ENCODE measurements around the gene INCA1. TPM values are rescaled to one million over a fixed set of nuclear protein-coding genes. Genes with fewer than 3 reads are reported as not detected.

The INCA1 gene
- total RNA-seq, 6 donors from 2014 or later: 1.4 to 32.5 (median 3.1) TPM

DNA sequence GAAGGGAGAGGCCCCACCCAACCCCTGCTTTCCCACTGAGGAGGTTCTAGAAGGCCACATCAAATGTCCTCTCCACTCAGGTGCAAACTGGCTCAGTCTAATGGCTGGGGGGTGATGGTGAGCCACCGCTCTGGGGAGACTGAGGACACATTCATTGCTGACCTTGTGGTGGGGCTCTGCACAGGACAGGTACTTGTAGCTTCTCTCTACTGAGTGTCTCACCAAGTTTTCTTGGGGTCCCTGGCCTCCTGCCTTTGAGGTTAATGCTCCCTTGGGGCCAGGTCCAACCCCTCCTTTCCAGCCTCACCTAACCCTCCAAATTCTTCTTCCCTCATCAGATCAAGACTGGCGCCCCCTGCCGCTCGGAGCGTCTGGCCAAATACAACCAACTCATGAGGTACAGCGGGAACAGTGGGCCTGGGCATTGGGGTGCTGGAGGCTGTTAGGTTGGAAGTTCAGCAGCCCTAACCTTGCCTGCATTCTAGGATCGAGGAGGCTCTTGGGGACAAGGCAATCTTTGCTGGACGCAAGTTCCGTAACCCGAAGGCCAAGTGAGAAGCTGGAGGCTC, 40.7 kb downstream of the INCA1 start:
- no peaks in the 10 kb centered on the region for H3K4me1 ChIP-seq
- TF ChIP-seq, protein P1, sequence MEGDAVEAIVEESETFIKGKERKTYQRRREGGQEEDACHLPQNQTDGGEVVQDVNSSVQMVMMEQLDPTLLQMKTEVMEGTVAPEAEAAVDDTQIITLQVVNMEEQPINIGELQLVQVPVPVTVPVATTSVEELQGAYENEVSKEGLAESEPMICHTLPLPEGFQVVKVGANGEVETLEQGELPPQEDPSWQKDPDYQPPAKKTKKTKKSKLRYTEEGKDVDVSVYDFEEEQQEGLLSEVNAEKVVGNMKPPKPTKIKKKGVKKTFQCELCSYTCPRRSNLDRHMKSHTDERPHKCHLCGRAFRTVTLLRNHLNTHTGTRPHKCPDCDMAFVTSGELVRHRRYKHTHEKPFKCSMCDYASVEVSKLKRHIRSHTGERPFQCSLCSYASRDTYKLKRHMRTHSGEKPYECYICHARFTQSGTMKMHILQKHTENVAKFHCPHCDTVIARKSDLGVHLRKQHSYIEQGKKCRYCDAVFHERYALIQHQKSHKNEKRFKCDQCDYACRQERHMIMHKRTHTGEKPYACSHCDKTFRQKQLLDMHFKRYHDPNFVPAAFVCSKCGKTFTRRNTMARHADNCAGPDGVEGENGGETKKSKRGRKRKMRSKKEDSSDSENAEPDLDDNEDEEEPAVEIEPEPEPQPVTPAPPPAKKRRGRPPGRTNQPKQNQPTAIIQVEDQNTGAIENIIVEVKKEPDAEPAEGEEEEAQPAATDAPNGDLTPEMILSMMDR (IDR thresholded peaks at IDR 0.05): peak in 1 of 6 experiments; percentile 6
- no peak for TF ChIP-seq POLR2AphosphoS5 (IDR thresholded peaks at IDR 0.05)
- no peaks in the 10 kb centered on the region for H3K9me3 ChIP-seq
- peaks cover 9 to 34% (median 28%) of the 10 kb centered on the region in 4 donors for H3K36me3 ChIP-seq
- H3K4me3 ChIP-seq: no peak overlapping the region
- ATAC-seq (ENCODE audit: low FRiP score in 2 of 2) (no peak), DNase-seq (peak in 1 of 2 donors; percentile 83)
- no peak overlapping the region for H3K27ac ChIP-seq
- WGBS, 2 donors: 71 to 79% methylated on average over 5 to 10 of the region's 10 CpGs
- H3K27me3 ChIP-seq: no peaks in the 10 kb centered on the region

DNA sequence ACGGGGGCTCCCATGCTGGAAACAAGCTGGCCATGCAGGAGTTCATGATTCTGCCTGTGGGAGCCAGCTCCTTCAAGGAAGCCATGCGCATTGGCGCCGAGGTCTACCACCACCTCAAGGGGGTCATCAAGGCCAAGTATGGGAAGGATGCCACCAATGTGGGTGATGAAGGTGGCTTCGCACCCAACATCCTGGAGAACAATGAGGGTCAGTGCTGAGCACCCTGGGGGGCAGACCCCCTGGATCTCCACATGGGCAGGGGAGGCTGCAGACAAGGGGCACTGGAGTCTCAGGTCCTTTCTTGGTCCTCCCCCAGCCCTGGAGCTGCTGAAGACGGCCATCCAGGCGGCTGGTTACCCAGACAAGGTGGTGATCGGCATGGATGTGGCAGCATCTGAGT, 42.2 kb downstream of the INCA1 start:
- Histone ChIP-seq H3K4me3 (no peak overlapping the region), H3K27ac (no peak overlapping the region), H3K9me3 (no peaks in the 10 kb centered on the region), H3K27me3 (no peaks in the 10 kb centered on the region), H3K36me3 (peaks cover 9 to 22% (median 16%) of the 10 kb centered on the region in 4 donors), H3K4me1 (peaks cover 8 to 14% (median 13%) of the 10 kb centered on the region in 4 donors)
- WGBS, 2 donors: 86 to 96% methylated on average over 1 to 8 of the region's 8 CpGs
- DNase-seq (no peak), ATAC-seq (ENCODE audit: low FRiP score in 2 of 2) (no peak)
- TF ChIP-seq EP300 (IDR thresholded peaks at IDR 0.05) (no peak), POLR2A (IDR thresholded peaks at IDR 0.05) (no peak), POLR2AphosphoS5 (IDR thresholded peaks at IDR 0.05) (no peak)
- TF ChIP-seq, protein P1 (IDR thresholded peaks at IDR 0.05): no peak

DNA sequence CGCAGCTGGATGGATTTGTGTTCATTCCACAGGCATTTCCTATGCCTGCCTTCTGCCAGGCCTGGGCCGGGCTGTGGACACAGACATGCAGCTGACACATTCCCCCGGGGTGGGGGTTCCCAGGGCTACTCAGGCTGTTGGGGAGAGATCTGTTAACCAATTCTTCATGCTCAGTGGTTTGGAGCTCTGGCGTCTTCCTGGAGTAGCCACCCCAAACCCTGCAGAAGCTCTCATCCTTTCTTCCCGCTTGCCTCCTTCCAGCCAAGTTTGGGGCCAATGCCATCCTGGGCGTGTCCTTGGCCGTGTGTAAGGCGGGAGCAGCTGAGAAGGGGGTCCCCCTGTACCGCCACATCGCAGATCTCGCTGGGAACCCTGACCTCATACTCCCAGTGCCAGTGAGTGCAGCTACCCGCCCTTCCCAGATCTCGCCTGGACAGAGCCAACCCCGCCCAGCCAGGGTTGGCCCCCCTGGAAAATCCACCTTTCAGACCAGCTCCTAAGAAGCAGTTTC, 43.8 kb downstream of the INCA1 start:
- DNase-seq (no peak), ATAC-seq (ENCODE audit: low FRiP score in 2 of 2) (no peak)
- H3K27me3 ChIP-seq: no peaks in the 10 kb centered on the region
- WGBS, 2 donors: 67 to 81% methylated on average over 3 to 13 of the region's 14 CpGs
- H3K27ac ChIP-seq: peak overlapping the region in 2 of 4 donors; percentile 19 to 35
- H3K4me3 ChIP-seq: no peak overlapping the region
- H3K9me3 ChIP-seq: no peaks in the 10 kb centered on the region
- peaks cover 0 to 6% (median 2%) of the 10 kb centered on the region in 4 donors for H3K36me3 ChIP-seq
- H3K4me1 ChIP-seq: peaks cover 9 to 21% (median 15%) of the 10 kb centered on the region in 4 donors
- no peak for TF ChIP-seq POLR2A (IDR thresholded peaks at IDR 0.05)
- no peak for TF ChIP-seq EP300 (IDR thresholded peaks at IDR 0.05)
- TF ChIP-seq POLR2AphosphoS5 (IDR thresholded peaks at IDR 0.05): no peak

DNA sequence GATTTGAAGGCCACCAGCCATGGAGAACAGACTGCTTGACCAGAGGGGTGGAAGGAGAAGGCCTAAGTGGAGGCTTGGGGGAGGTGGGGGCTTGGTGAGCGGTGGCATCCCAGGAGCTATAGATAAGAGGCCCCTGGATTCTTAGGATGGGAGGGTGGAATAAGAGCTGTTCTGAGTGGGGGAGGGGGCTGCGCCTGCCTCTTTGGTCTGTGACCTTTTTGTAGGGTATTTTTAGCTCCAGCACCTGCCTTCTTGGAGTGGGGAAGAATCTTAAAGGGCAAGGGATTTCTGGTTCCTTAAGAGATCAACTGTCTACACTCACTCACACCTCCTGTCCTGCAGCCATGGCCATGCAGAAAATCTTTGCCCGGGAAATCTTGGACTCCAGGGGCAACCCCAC, 45.8 kb downstream of the INCA1 start:
- Histone ChIP-seq H3K4me1 (peaks cover 15 to 27% (median 21%) of the 10 kb centered on the region in 4 donors), H3K27me3 (no peaks in the 10 kb centered on the region), H3K9me3 (no peaks in the 10 kb centered on the region), H3K36me3 (peaks cover 0 to under 1% (median 0%) of the 10 kb centered on the region in 4 donors), H3K4me3 (no peak overlapping the region), H3K27ac (peak overlapping the region in 1 of 4 donors; percentile 99)
- ATAC-seq (ENCODE audit: low FRiP score in 2 of 2) (no peak), DNase-seq (no peak)
- WGBS, 2 donors: 90 to 100% methylated on average over 2 to 3 of the region's 3 CpGs
- TF ChIP-seq POLR2AphosphoS5 (IDR thresholded peaks at IDR 0.05): no peak
- TF ChIP-seq, protein P1 (IDR thresholded peaks at IDR 0.05): no peak
- no peak for TF ChIP-seq POLR2A (IDR thresholded peaks at IDR 0.05)
- no peak for TF ChIP-seq EP300 (IDR thresholded peaks at IDR 0.05)

DNA sequence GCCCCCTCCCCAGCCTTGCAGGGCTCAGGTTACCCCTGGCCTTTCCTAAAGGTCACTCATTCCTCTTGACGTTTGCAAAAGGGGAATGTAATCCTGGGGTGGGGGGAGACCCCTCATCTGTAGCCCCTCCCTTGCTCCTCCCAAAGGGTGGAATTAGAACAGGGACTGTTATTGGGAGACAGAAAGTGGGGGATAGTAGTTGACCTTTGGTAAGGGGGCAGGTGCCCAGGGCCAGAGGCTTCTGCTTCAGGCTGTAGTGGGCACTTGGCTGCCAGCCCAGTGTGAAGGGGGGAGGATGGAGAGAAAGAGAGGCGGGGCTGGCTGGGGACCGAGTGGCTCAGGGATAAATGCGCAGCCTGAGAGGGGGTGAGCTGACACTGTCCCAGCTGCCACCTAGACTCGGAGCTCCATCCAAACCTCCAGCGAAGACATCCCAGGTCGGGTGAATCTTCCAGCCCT, 46.5 kb downstream of the INCA1 start, which contains the start of gene ENO3:
Gene ENO3, plus strand, starts transcription at position 374 of the 459 bp plus-strand sequence. CDS start 711 bp downstream, outside the sequence.
- Histone ChIP-seq H3K9me3 (no peaks in the 10 kb centered on the region), H3K27ac (peak within 1 kb of the TSS; percentile 97 to 100 (median 98)), H3K36me3 (peaks cover 0 to 8% (median 5%) of the 10 kb centered on the region in 4 donors), H3K4me3 (peak within 1 kb of the TSS; percentile 49 to 100 (median 96)), H3K4me1 (peaks cover 22 to 34% (median 28%) of the 10 kb centered on the region in 4 donors), H3K27me3 (no peaks in the 10 kb centered on the region)
- WGBS, 2 donors: 32 to 37% methylated on average over 7 of the region's 7 CpGs
- DNase-seq (no peak), ATAC-seq (ENCODE audit: low FRiP score in 2 of 2) (no peak)
- no peak for TF ChIP-seq POLR2A (IDR thresholded peaks at IDR 0.05)
- no peak for TF ChIP-seq EP300 (IDR thresholded peaks at IDR 0.05)
- TF ChIP-seq, protein P1 (IDR thresholded peaks at IDR 0.05): no peak
- no peak for TF ChIP-seq POLR2AphosphoS5 (IDR thresholded peaks at IDR 0.05)

Data from upper lobe of left lung (tissue), 6 donors.